Natural killer cell treated with Interleukin-12 subunit alpha and Interleukin-12 subunit beta and Interleukin-15 and Interleukin-18, amount 100 ng/mL, for 72 hours (primary cell): ENCODE measurements around the gene TNFRSF4. TPM values are rescaled to one million over a fixed set of nuclear protein-coding genes. Genes with fewer than 3 reads are reported as not detected.

Experiments used
- ATAC-seq, 2 donors: fragments of 150-1000 bp; cut with Tn5 transposase in 1 of 2; sonication (Bioruptor Pico), chemical (Tn5 transposase) in 1 of 2; 2 replicates each; pipeline ENCODE4 v1.10.0; 2021
- DNase-seq: peaks from one replicate; pipeline ENCODE4 v3.0.0; 2022; ENCODE audit warnings: low spot score
- H3K27ac Mint-ChIP-seq, 2 donors: 1 replicate in 1 of 2; 2 replicates in 1 of 2; pipeline ENCODE4 v1.8.0; 2022; ENCODE audit warnings: mixed read lengths in 2 of 2, mild to moderate bottlenecking in 1 of 2, moderate library complexity in 1 of 2
- H3K27me3 Mint-ChIP-seq, 2 donors: 1 replicate in 1 of 2; 2 replicates in 1 of 2; pipeline ENCODE4 v1.8.0; 2022; ENCODE audit warnings: mixed read lengths in 2 of 2
- H3K36me3 Mint-ChIP-seq: one replicate; pipeline ENCODE4 v1.8.0; 2022; ENCODE audit warnings: mixed read lengths
- H3K4me1 Mint-ChIP-seq, 2 donors: 1 replicate in 1 of 2; 2 replicates in 1 of 2; pipeline ENCODE4 v1.8.0; 2022; ENCODE audit warnings: low read depth in 2 of 2, mixed read lengths in 2 of 2, mild to moderate bottlenecking in 1 of 2
- H3K4me3 Mint-ChIP-seq: one replicate; pipeline ENCODE4 v1.8.0; 2022; ENCODE audit warnings: mixed read lengths
- H3K9me3 Mint-ChIP-seq: 2 replicates; pipeline ENCODE4 v1.8.0; 2022; ENCODE audit warnings: mixed read lengths
- total RNA-seq, 2 donors: library from RNA; stranded (reverse); gene quantifications; one replicate each; pipeline ENCODE4 v1.2.3, GENCODE V29; 2022

TNFRSF4 gene
- 100 to 1,000 TPM in 1 of 2 donors, 10 to 100 TPM in 1; 56.8 to 305 TPM for total RNA-seq

DNA sequence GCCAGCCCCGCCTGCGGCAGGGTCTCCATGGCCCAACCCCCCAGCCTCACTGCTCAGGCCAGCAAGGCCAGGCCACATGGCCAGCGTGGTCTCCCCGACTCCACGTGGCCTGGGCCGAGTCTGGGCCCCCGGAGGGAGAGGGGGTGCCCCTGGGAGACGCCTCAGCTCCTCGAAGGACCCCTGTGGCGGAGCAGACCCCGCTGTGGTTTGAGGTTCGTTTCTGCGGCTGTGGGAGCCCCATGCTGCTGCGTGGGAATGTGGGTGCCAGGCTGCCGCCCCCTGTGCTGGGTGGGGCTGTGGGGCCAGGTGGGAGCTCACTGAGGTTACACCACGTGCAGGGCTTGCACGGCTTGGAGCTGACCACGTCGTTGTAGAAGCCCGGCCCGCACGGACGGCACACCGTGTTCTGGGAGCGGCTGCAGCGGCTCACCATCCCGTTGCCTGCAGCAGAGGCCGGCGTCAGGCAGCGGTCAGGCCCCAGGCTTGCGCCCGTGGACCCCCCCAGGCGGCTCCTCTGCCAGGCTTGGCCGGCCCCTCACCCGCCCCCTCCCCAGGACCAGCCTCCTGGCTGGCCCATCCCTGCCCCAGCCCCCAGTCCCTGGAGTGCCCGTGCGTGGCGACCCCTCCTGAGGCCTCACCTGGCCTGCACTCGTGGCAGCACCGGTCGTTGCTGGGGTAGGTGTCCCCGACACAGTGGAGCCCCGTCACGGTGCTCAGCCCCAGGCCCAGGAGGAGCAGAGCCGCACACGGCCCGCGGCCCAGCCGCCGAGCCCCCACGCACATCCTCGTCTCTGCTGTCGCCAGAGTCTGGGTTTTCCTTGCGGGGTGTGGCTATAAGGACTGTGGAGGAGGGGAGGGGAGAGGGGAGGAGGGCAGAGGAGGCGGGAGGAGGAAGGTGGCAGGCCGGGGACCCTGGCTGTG is at the start of gene TNFRSF4:
Gene TNFRSF4 (minus strand): TSS at position 809 of the 921 bp plus-strand sequence. CDS start 26 bp downstream, at position 783.
- Mint-ChIP-seq H3K4me3 (peak within 1 kb of the TSS; percentile 41), H3K36me3 (no peaks in the 10 kb centered on the region), H3K27ac (peak within 1 kb of the TSS; percentile 55 to 97), H3K9me3 (no peaks in the 10 kb centered on the region), H3K4me1 (peaks cover 19 to 35% of the 10 kb centered on the region in 2 donors), H3K27me3 (no peaks in the 10 kb centered on the region)
- DNase-seq (peak; percentile 76), ATAC-seq (peak; percentile 31 to 40)

DNA sequence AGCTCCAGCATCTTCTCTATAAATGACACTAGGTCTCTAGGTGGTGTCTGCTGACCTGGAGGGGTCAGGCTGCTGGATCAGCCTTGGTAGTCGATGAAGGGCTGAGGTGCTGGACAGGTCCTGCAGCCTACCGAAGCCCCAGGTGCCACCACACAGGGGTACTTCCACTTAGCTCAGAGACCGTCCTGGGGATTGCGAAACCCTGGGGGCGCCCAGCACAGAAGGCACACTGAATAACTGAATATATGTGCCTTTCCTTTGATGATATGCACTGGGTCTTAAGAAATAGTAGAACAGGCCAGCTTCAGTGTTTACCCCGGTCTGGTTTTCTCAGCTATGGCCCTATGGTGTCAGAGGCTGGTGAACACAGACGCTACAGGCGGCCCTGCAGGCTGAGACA is 48.8 kb upstream of the TNFRSF4 start:
- DNase-seq (no peak), ATAC-seq (no peak)
- no peak overlapping the region for H3K27ac Mint-ChIP-seq
- H3K27me3 Mint-ChIP-seq: no peaks in the 10 kb centered on the region
- H3K4me3 Mint-ChIP-seq: no peak overlapping the region
- peaks cover 13 to 24% of the 10 kb centered on the region in 2 donors for H3K4me1 Mint-ChIP-seq
- H3K36me3 Mint-ChIP-seq: peaks cover 6% of the 10 kb centered on the region
- H3K9me3 Mint-ChIP-seq: no peaks in the 10 kb centered on the region

GRCh38 chr1:1262071-1262470 is 48.1 kb upstream of the TNFRSF4 start:
- no peaks in the 10 kb centered on the region for H3K9me3 Mint-ChIP-seq
- H3K27me3 Mint-ChIP-seq: no peaks in the 10 kb centered on the region
- peaks cover 6% of the 10 kb centered on the region for H3K36me3 Mint-ChIP-seq
- no peak overlapping the region for H3K4me3 Mint-ChIP-seq
- H3K27ac Mint-ChIP-seq: no peak overlapping the region
- DNase-seq: no peak
- H3K4me1 Mint-ChIP-seq: peaks cover 13 to 24% of the 10 kb centered on the region in 2 donors
- ATAC-seq: no peak

DNA sequence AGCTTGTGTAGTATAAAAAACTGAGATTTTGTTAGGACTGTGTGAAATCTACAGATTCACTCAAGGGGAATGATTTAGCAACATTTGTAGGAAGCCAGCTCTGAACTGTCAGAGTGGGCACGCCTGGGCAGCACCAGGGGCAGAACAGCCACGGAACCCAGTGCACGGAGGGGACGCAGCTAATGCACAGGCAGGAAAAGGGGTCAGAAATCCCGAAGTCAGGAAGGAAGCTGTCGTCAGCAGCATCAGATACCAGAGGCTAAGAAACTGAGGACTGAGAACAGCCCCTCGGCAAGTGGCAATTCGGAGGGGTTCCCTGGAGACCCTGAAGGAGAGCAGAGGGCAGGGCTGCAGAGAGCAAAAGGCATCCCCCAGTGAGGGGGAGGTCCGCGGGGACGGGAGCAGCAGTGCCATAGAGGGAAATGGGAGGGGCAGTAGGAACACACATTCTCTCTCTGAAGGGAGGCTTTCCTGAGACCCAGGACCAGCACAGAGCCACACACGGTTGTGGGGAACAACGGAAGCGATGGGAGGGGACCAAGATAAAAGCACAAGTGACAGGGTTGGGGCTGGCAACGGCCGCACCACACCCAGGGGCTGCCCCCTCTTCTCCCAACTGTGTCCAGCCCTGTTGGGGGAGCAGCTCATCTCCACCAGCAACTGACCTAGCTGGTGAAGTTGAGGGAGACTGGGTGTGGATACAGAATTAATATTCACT is 47.0 kb upstream of the TNFRSF4 start:
- Mint-ChIP-seq H3K27ac (no peak overlapping the region), H3K27me3 (no peaks in the 10 kb centered on the region), H3K4me3 (no peak overlapping the region), H3K9me3 (no peaks in the 10 kb centered on the region), H3K36me3 (peaks cover 6% of the 10 kb centered on the region), H3K4me1 (peaks cover 13 to 24% of the 10 kb centered on the region in 2 donors)
- ATAC-seq: no peak
- DNase-seq: no peak

- Mint-ChIP-seq H3K4me1 (peaks cover 13 to 24% of the 10 kb centered on the region in 2 donors), H3K36me3 (peaks cover 6% of the 10 kb centered on the region), H3K9me3 (no peaks in the 10 kb centered on the region), H3K4me3 (no peak overlapping the region), H3K27me3 (no peaks in the 10 kb centered on the region), H3K27ac (no peak overlapping the region)
- no peak for ATAC-seq
- DNase-seq: no peak
Measured at GRCh38 chr1:1259951-1260600, 46.1 kb upstream of the TNFRSF4 start.

- Mint-ChIP-seq H3K4me1 (peaks cover 13 to 24% of the 10 kb centered on the region in 2 donors), H3K4me3 (no peak overlapping the region), H3K36me3 (peaks cover 6% of the 10 kb centered on the region), H3K27ac (no peak overlapping the region), H3K27me3 (no peaks in the 10 kb centered on the region), H3K9me3 (no peaks in the 10 kb centered on the region)
- DNase-seq (no peak), ATAC-seq (no peak)
Measured at GRCh38 chr1:1259540-1259939, 45.6 kb upstream of the TNFRSF4 start.

GRCh38 chr1:1259119-1259488 is 45.2 kb upstream of the TNFRSF4 start:
- H3K4me3 Mint-ChIP-seq: no peak overlapping the region
- peaks cover 13 to 24% of the 10 kb centered on the region in 2 donors for H3K4me1 Mint-ChIP-seq
- H3K36me3 Mint-ChIP-seq: peaks cover 6% of the 10 kb centered on the region
- no peak for DNase-seq
- H3K9me3 Mint-ChIP-seq: no peaks in the 10 kb centered on the region
- no peak overlapping the region for H3K27ac Mint-ChIP-seq
- H3K27me3 Mint-ChIP-seq: no peaks in the 10 kb centered on the region
- no peak for ATAC-seq

DNA sequence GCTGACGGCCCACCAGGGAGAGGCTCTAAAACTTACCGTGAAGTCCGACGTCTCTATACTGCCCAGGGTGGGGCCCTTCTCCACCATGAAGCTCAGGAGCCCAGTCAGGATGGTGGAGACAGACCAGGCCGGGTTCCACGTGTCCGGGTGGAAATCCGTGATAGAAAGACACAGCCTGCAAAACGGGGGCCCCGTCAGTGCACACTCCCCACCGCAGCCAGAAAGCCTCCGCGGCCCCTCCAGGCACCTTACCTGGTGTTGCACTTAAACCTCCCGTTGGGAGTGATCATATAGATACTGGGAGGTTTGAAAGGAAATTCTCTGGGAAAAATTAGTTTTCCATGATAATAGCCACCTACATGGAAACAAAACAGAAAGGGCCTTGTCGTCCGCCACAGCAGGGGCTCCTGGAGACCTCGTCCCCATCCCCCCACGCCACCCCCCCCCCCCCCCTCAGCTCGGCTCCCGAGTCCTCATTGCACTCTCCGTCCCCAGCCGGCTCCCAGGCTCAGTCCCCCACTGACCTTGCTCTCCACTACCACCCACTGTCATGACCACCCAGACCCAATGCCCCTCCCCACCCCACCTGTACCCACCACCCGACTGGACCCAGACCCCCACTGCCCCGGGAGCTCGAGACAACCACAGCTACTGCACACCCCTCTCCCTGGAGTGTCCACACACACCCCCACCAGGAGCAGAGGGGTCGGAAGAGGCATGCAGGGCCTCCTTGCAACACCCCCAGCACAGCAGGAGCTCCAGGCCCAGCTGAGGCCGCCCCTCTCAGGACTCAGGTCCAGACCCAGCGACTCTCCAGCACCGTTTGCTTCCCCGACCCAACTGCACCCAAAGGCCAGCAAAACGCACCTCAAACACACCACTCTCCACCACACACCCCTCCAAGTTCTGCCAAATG is 43.3 kb upstream of the TNFRSF4 start:
- Mint-ChIP-seq H3K36me3 (peaks cover 11% of the 10 kb centered on the region), H3K27ac (no peak overlapping the region), H3K27me3 (no peaks in the 10 kb centered on the region), H3K4me3 (no peak overlapping the region), H3K9me3 (no peaks in the 10 kb centered on the region), H3K4me1 (peaks cover 13 to 25% of the 10 kb centered on the region in 2 donors)
- peak in 1 of 2 donors; percentile 3 for ATAC-seq
- no peak for DNase-seq

GRCh38 chr1:1255611-1256010 is 41.7 kb upstream of the TNFRSF4 start:
- no peak for ATAC-seq
- no peak for DNase-seq
- H3K9me3 Mint-ChIP-seq: no peaks in the 10 kb centered on the region
- no peak overlapping the region for H3K27ac Mint-ChIP-seq
- H3K36me3 Mint-ChIP-seq: peaks cover 6% of the 10 kb centered on the region
- no peak overlapping the region for H3K4me3 Mint-ChIP-seq
- H3K4me1 Mint-ChIP-seq: peaks cover 13 to 23% of the 10 kb centered on the region in 2 donors
- H3K27me3 Mint-ChIP-seq: no peaks in the 10 kb centered on the region

DNA sequence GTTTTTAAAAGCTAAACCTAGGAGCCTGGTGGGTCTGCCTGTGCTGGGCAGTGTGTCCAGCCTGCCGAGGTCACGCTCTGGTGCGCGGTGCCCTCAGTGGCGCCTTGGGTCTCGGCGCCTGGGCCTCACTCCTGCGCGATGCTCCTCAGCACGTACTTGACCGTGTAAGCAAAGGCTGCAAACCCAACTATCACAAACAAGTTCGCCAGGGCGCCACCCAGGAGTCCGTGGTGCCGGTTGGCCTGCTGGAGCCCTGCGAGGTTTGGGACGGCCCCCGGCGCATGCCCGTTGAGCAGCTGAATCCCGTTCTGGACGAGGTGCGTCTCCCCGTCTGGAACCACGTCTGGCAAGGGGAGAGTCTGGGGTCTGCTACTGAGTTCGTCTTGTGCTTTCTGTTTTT is 41.1 kb upstream of the TNFRSF4 start:
- Mint-ChIP-seq H3K27me3 (no peaks in the 10 kb centered on the region), H3K36me3 (peaks cover 5% of the 10 kb centered on the region), H3K27ac (no peak overlapping the region), H3K9me3 (no peaks in the 10 kb centered on the region), H3K4me1 (peaks cover 11 to 22% of the 10 kb centered on the region in 2 donors), H3K4me3 (no peak overlapping the region)
- DNase-seq (no peak), ATAC-seq (no peak)

- no peak overlapping the region for H3K27ac Mint-ChIP-seq
- no peaks in the 10 kb centered on the region for H3K9me3 Mint-ChIP-seq
- ATAC-seq (no peak), DNase-seq (no peak)
- no peaks in the 10 kb centered on the region for H3K27me3 Mint-ChIP-seq
- no peak overlapping the region for H3K4me3 Mint-ChIP-seq
- H3K36me3 Mint-ChIP-seq: peaks cover 5% of the 10 kb centered on the region
- peaks cover 7 to 21% of the 10 kb centered on the region in 2 donors for H3K4me1 Mint-ChIP-seq
Measured at GRCh38 chr1:1254667-1254998, 40.7 kb upstream of the TNFRSF4 start.

GRCh38 chr1:1253972-1254666 is 40.2 kb upstream of the TNFRSF4 start:
- Mint-ChIP-seq H3K4me1 (peaks cover 5 to 19% of the 10 kb centered on the region in 2 donors), H3K27ac (no peak overlapping the region), H3K9me3 (no peaks in the 10 kb centered on the region), H3K27me3 (no peaks in the 10 kb centered on the region), H3K4me3 (no peak overlapping the region), H3K36me3 (peaks cover 5% of the 10 kb centered on the region)
- no peak for DNase-seq
- ATAC-seq: no peak
